ENCODE measurements around the gene PPP3CA. TPM values are rescaled to one million over a fixed set of nuclear protein-coding genes. Genes with fewer than 3 reads are reported as not detected.
"Not testable (repeated sequence)": the region's sequence is repeated elsewhere in the genome, so short reads cannot be mapped to it uniquely, and the experiment has no call there.

PPP3CA gene
- total and polyA plus RNA-seq, 3 experiments from 2014 or later: 6.9 to 30.7 (median 30.0) TPM

GRCh38 chr4:100995002-100995401 lies 352.3 kb downstream of the PPP3CA start:
- H3K9me3 Mint-ChIP-seq; H3K36me3 Mint-ChIP-seq; H3K27ac ChIP-seq (ENCODE audit: low read depth, low read length); H3K27ac Mint-ChIP-seq; H3K4me3 ChIP-seq (ENCODE audit: low read length); CTCF ChIA-PET; H3K36me3 ChIP-seq (ENCODE audit: insufficient read depth, low read length); H3K4me1 ChIP-seq (ENCODE audit: insufficient read depth, low read length); H3K9me3 ChIP-seq (ENCODE audit: low read length); POLR2A ChIA-PET; H3K4me3 Mint-ChIP-seq; H3K27me3 ChIP-seq (ENCODE audit: insufficient read depth, low read length, poor library complexity, severe bottlenecking); H3K27me3 Mint-ChIP-seq; H3K4me1 Mint-ChIP-seq; DNase-seq: not testable (repeated sequence)

DNA sequence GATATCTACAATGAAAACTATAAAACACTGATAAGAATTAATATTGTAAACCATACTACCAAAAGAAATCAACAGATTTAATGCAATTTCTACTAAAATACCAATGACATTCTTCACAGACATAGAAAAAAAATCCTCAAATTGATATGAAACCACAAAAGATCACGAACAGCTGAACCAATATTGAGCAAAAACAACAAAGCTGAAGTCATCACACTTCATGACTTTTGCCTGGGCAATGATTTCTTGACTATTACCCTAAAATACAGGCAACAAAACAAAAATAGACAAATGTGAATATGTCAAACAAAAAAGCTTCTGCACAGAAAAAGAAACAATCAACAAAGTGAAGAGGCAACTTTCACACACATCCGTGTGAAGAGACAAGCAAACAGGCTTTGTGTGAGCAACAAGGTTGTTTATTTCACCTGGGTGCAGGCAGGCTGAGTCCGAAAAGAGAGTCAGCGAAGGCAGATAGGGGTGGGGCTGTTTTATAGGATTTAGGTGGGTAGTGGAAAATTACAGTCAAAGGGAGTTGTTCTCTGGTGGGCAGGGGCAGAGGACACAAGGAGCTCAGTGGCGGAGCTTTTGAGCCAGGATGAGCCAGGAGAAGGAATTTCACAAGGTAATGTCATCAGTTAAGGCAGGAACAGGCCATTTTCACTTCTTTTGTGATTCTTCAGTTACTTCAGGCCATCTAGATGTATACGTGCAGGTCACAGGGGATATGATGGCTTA lies 355.8 kb downstream of the PPP3CA start:
- H3K9me3 Mint-ChIP-seq; H3K27me3 Mint-ChIP-seq; DNase-seq; H3K4me1 ChIP-seq (ENCODE audit: insufficient read depth, low read length); H3K36me3 Mint-ChIP-seq; H3K4me3 ChIP-seq (ENCODE audit: low read length); H3K36me3 ChIP-seq (ENCODE audit: insufficient read depth, low read length); POLR2A ChIA-PET; H3K4me3 Mint-ChIP-seq; H3K4me1 Mint-ChIP-seq; H3K27me3 ChIP-seq (ENCODE audit: insufficient read depth, low read length, poor library complexity, severe bottlenecking); H3K9me3 ChIP-seq (ENCODE audit: low read length); CTCF ChIA-PET; H3K27ac ChIP-seq (ENCODE audit: low read depth, low read length): not testable (repeated sequence)
- H3K27ac Mint-ChIP-seq: peak overlapping the region in 2 of 8 donors; percentile 23 to 31

DNA sequence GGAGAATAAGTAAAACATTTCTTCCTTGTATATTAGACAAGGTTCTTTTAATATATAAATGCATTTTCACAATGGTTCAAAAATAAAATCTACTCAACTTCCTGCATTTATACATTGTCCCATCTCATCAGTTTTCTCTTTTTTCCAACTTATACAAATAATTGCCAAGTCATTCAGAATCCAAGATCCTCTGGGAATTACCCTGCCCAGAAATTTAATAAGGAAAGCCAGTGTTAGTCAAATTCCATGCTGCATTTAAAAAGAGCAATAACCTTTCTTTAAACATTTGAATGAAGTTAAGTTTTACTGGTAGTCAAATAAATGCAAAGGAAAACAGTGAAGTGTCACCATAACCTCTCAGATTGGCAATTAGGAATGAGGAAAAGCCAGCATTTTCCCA lies 357.9 kb downstream of the PPP3CA start:
- H3K9me3 Mint-ChIP-seq: no peaks in the 10 kb centered on the region
- DNase-seq: no peak
- Histone ChIP-seq H3K9me3 (ENCODE audit: low read length) (no peaks in the 10 kb centered on the region), H3K36me3 (ENCODE audit: insufficient read depth, low read length) (no peaks in the 10 kb centered on the region), H3K27me3 (ENCODE audit: insufficient read depth, low read length, poor library complexity, severe bottlenecking) (no peaks in the 10 kb centered on the region), H3K4me3 (ENCODE audit: low read length) (no peak overlapping the region), H3K27ac (ENCODE audit: low read depth, low read length) (no peak overlapping the region), H3K4me1 (ENCODE audit: insufficient read depth, low read length) (no peaks in the 10 kb centered on the region)
- H3K4me1 Mint-ChIP-seq: peaks cover 0 to 3% (median 0%) of the 10 kb centered on the region in 3 donors
- no peaks in the 10 kb centered on the region for H3K36me3 Mint-ChIP-seq
- CTCF ChIA-PET: no interaction called here
- H3K4me3 Mint-ChIP-seq: no peak overlapping the region
- H3K27ac Mint-ChIP-seq: no peak overlapping the region
- POLR2A ChIA-PET: no interaction called here
- H3K27me3 Mint-ChIP-seq: peaks cover 0 to 2% of the 10 kb centered on the region in 2 donors

- ChIA-PET POLR2A (no interaction called here), CTCF (no interaction called here)
- no peak overlapping the region for H3K4me3 Mint-ChIP-seq
- Histone ChIP-seq H3K36me3 (ENCODE audit: insufficient read depth, low read length) (no peaks in the 10 kb centered on the region), H3K9me3 (ENCODE audit: low read length) (no peaks in the 10 kb centered on the region), H3K27ac (ENCODE audit: low read depth, low read length) (no peak overlapping the region), H3K4me3 (ENCODE audit: low read length) (no peak overlapping the region), H3K4me1 (ENCODE audit: insufficient read depth, low read length) (no peaks in the 10 kb centered on the region), H3K27me3 (ENCODE audit: insufficient read depth, low read length, poor library complexity, severe bottlenecking) (no peaks in the 10 kb centered on the region)
- H3K27ac Mint-ChIP-seq: no peak overlapping the region
- no peaks in the 10 kb centered on the region for H3K9me3 Mint-ChIP-seq
- H3K27me3 Mint-ChIP-seq: peaks cover 0 to 2% of the 10 kb centered on the region in 2 donors
- H3K36me3 Mint-ChIP-seq: no peaks in the 10 kb centered on the region
- peaks cover 0 to 3% (median 0%) of the 10 kb centered on the region in 3 donors for H3K4me1 Mint-ChIP-seq
- DNase-seq: no peak
Observed at GRCh38 chr4:100988876-100989275, 358.4 kb downstream of the PPP3CA start.

DNA sequence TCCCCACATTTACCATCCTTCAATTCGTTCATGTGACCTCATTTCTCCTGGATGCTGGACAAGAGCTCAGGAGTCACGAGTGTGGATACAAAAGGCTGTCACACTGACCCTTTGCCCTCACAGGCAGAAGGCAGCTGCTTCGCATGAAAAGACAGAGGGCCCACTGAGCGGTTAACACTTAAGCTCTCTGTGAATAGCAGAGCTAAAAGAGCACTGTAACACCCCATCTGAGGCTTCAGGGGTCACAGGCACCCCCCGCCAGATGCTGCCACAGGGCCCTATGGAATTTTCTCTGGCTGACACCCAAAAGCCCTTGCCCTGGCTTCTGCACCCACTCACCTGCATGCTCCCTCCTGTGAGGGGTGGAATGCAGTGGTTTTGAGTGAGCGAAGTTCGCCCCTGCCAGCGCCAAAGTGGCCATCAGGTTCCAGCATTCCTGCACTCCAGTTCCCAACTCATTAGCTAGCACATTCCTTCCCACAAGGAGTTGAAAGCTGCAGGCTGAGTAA lies 360.9 kb downstream of the PPP3CA start:
- Histone ChIP-seq H3K27ac (ENCODE audit: low read depth, low read length) (no peak overlapping the region), H3K4me1 (ENCODE audit: insufficient read depth, low read length) (no peaks in the 10 kb centered on the region), H3K9me3 (ENCODE audit: low read length) (no peaks in the 10 kb centered on the region), H3K27me3 (ENCODE audit: insufficient read depth, low read length, poor library complexity, severe bottlenecking) (no peaks in the 10 kb centered on the region), H3K4me3 (ENCODE audit: low read length) (no peak overlapping the region), H3K36me3 (ENCODE audit: insufficient read depth, low read length) (no peaks in the 10 kb centered on the region)
- ChIA-PET CTCF (interaction anchor here (1.5 kb wide), 1 partner anchor 28 kb away, joined by 3 read pairs; no protein-coding TSS in a partner anchor), POLR2A (no interaction called here)
- peaks cover 0 to 4% (median 0%) of the 10 kb centered on the region in 3 donors for H3K36me3 Mint-ChIP-seq
- no peak overlapping the region for H3K4me3 Mint-ChIP-seq
- no peaks in the 10 kb centered on the region for H3K4me1 Mint-ChIP-seq
- no peaks in the 10 kb centered on the region for H3K9me3 Mint-ChIP-seq
- no peaks in the 10 kb centered on the region for H3K27me3 Mint-ChIP-seq
- DNase-seq: no peak
- H3K27ac Mint-ChIP-seq: no peak overlapping the region

DNA sequence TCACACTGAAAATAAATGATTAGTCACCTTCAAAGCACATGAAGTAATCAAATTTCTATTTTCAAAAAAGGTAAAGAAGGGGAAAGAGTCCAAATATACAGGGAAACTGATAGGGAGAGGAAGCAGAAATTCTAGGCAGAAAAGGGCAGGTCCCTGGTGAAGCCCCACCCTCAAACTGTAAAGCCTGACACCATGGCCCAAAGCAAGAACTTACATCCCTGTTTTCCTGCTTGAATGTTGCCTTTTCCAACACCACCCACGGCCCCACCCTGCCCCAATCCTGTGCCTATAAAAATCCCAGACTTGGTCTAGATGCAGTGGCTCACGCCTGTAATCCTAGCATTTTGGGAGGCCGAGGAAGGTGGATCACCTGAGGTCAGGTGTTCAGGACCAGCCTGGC lies 361.8 kb downstream of the PPP3CA start:
- Mint-ChIP-seq H3K9me3 (no peaks in the 10 kb centered on the region), H3K4me3 (no peak overlapping the region), H3K27ac (no peak overlapping the region), H3K4me1 (no peaks in the 10 kb centered on the region), H3K36me3 (peaks cover 0 to 4% (median 0%) of the 10 kb centered on the region in 3 donors), H3K27me3 (no peaks in the 10 kb centered on the region)
- Histone ChIP-seq H3K4me1 (ENCODE audit: insufficient read depth, low read length) (no peaks in the 10 kb centered on the region), H3K27ac (ENCODE audit: low read depth, low read length) (no peak overlapping the region), H3K27me3 (ENCODE audit: insufficient read depth, low read length, poor library complexity, severe bottlenecking) (no peaks in the 10 kb centered on the region), H3K9me3 (ENCODE audit: low read length) (no peaks in the 10 kb centered on the region), H3K4me3 (ENCODE audit: low read length) (no peak overlapping the region), H3K36me3 (ENCODE audit: insufficient read depth, low read length) (no peaks in the 10 kb centered on the region)
- no peak for DNase-seq
- ChIA-PET POLR2A (no interaction called here), CTCF (no interaction called here)

DNA sequence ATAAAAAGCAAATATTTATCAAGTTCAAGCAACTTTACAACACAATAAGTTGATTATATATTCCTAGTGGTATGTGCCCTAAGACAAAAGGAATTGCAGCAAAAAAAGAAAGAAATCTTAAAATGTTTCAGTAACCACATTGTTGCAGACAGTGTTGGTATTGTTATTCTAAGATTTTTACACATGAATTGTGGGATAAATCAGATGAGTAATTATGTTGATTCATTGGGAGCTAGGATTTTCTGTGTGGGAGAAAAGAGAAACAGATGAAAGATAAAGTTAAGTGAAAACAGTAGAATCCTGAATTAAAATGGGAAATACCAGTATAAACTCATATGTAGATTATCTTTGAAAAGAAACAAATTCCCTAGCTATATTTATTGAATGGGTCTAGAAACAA lies 362.4 kb downstream of the PPP3CA start:
- H3K4me3 Mint-ChIP-seq: no peak overlapping the region
- Histone ChIP-seq H3K27me3 (ENCODE audit: insufficient read depth, low read length, poor library complexity, severe bottlenecking) (no peaks in the 10 kb centered on the region), H3K4me1 (ENCODE audit: insufficient read depth, low read length) (no peaks in the 10 kb centered on the region), H3K4me3 (ENCODE audit: low read length) (no peak overlapping the region), H3K9me3 (ENCODE audit: low read length) (no peaks in the 10 kb centered on the region), H3K36me3 (ENCODE audit: insufficient read depth, low read length) (no peaks in the 10 kb centered on the region), H3K27ac (ENCODE audit: low read depth, low read length) (no peak overlapping the region)
- H3K36me3 Mint-ChIP-seq: peaks cover 0 to 4% (median 0%) of the 10 kb centered on the region in 3 donors
- H3K9me3 Mint-ChIP-seq: no peaks in the 10 kb centered on the region
- no peak overlapping the region for H3K27ac Mint-ChIP-seq
- POLR2A ChIA-PET: no interaction called here
- no peaks in the 10 kb centered on the region for H3K4me1 Mint-ChIP-seq
- CTCF ChIA-PET: no interaction called here
- no peaks in the 10 kb centered on the region for H3K27me3 Mint-ChIP-seq
- no peak for DNase-seq

DNA sequence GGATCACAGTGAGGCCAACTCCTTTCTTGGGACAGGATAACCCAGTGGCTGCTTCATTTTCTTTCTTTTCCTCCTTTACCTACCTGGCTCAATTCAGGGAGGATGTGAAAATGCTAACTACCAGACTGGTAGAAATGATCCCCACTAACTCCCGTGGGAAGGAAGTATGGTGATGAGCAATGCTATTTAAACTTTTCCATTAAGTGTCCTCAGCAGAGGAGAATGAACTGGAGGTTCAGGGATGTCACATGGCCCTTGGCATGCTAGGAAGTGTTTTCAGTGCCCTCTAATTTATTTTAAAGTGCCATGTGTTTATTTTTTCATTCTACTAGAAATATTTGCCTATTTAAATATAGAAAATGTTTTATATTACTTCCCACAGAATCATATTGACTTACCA lies 363.9 kb downstream of the PPP3CA start:
- Mint-ChIP-seq H3K4me1 (no peaks in the 10 kb centered on the region), H3K27me3 (no peaks in the 10 kb centered on the region), H3K27ac (peak overlapping the region in 1 of 8 donors; percentile 22), H3K36me3 (peaks cover 0 to 4% (median 0%) of the 10 kb centered on the region in 3 donors), H3K4me3 (no peak overlapping the region), H3K9me3 (no peaks in the 10 kb centered on the region)
- Histone ChIP-seq H3K36me3 (ENCODE audit: insufficient read depth, low read length) (no peaks in the 10 kb centered on the region), H3K4me3 (ENCODE audit: low read length) (no peak overlapping the region), H3K9me3 (ENCODE audit: low read length) (no peaks in the 10 kb centered on the region), H3K4me1 (ENCODE audit: insufficient read depth, low read length) (no peaks in the 10 kb centered on the region), H3K27ac (ENCODE audit: low read depth, low read length) (no peak overlapping the region), H3K27me3 (ENCODE audit: insufficient read depth, low read length, poor library complexity, severe bottlenecking) (no peaks in the 10 kb centered on the region)
- no peak for DNase-seq
- ChIA-PET POLR2A (no interaction called here), CTCF (no interaction called here)
